Fibroblast of the aortic adventitia (primary cell): Measurements from ENCODE around the gene ISX. TPM values are rescaled to one million over a fixed set of nuclear protein-coding genes. Genes with fewer than 3 reads are reported as not detected.

Experiments
- DNase-seq: peaks from one replicate; pipeline ENCODE4 v3.0.0-alpha.2; 2010; ENCODE audit warnings: low read depth
- H3K4me3 ChIP-seq: 2 replicates; pipeline ENCODE4 v1.5.1; 2011; ENCODE audit warnings: low read depth, mild to moderate bottlenecking, control low read depth, low read length, moderate library complexity
- total RNA-seq: library from RNA; depleted of rRNA; stranded (reverse); fragments of >200 nt; gene quantifications from 2 replicates; pipeline ENCODE4 v1.2.3, GENCODE V29; 2012; ENCODE audit warnings: low replicate concordance
- TF ChIP-seq, protein P1 (sequence below): IDR thresholded peaks from 2 replicates; pipeline ENCODE4 v1.5.1; 2011; ENCODE audit warnings: mild to moderate bottlenecking, low read length, control low read depth, inconsistent platforms; ENCODE audit not compliant: insufficient read depth

ISX gene
- total RNA-seq, 1 donor: not detected

DNA sequence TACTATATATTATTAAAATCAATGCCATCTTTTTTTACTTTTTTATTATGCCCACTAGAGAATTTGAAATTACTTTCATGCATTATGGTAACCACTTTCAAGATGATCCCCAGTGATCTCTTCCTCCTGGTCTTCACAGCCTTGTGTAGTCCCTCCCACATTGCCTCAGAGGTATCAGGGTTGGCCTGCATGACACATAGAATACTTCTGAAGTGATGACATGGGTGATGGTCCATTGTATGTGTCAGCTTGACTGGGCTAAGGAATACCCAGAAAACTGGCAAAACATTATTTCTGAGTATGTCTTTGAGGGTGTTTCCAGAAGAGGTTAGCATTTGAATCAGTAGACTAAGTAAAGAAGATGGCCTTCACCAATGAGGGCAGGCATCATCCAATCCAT, 14.2 kb upstream of the ISX start:
- no peak for DNase-seq
- TF ChIP-seq, protein P1, sequence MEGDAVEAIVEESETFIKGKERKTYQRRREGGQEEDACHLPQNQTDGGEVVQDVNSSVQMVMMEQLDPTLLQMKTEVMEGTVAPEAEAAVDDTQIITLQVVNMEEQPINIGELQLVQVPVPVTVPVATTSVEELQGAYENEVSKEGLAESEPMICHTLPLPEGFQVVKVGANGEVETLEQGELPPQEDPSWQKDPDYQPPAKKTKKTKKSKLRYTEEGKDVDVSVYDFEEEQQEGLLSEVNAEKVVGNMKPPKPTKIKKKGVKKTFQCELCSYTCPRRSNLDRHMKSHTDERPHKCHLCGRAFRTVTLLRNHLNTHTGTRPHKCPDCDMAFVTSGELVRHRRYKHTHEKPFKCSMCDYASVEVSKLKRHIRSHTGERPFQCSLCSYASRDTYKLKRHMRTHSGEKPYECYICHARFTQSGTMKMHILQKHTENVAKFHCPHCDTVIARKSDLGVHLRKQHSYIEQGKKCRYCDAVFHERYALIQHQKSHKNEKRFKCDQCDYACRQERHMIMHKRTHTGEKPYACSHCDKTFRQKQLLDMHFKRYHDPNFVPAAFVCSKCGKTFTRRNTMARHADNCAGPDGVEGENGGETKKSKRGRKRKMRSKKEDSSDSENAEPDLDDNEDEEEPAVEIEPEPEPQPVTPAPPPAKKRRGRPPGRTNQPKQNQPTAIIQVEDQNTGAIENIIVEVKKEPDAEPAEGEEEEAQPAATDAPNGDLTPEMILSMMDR: no peak
- no peak overlapping the region for H3K4me3 ChIP-seq

DNA sequence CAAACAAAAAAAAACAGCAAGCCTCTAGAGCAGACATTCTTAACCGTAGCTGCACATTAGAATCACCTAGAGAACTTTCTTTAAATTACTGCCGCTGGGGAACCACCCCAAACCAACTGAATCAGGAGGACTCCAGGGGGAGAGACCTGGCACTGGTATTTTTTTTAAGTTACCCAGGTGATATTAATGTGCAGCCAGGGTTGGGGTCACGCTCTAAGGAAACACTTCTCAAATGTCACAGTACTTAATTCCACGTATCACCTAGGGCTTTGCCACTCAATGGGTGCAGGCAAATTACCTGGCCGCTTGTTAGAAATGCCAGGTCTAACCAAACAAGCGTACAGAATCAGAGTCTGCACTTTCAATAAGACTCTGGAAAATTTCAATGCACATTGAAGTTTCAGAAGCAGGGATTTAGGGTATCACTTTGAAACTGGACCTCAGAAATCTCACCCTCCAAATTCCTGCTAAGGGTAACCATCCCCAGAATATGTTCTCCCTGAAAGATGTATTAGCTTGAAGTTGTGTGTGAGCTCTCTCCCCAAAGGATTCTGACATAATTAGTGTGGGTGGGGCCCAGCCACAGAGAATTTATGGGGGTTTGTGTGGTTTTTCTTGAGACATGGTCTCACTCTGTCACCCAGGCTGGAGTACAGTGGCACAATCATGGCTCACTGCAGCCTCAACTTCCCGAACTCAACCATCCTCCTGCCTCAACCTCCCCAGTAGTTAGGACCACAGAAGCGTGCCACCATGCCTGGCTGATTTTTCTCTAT, 12.7 kb upstream of the ISX start:
- DNase-seq: no peak
- H3K4me3 ChIP-seq: no peak overlapping the region
- TF ChIP-seq, protein P1: no peak

DNA sequence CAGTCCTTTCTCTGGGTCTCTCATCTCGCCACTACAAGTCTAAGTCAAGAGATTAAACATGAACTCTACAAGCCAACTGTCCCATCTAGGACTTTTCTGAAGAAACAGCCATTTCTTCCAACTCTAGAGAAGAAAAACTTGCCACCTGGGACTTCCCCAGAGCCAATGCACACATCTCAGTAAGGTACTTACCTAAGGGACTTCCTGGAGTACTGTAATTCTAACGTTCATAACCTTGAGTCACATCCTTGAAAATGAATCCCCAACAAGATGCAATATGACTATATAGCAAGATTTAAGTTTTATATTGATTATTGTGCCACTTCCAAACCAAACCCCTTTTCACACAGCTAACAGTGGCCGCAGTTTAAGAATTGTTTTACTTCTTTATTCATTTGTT, 11.9 kb upstream of the ISX start:
- H3K4me3 ChIP-seq: no peak overlapping the region
- no peak for DNase-seq
- TF ChIP-seq, protein P1: no peak

DNA sequence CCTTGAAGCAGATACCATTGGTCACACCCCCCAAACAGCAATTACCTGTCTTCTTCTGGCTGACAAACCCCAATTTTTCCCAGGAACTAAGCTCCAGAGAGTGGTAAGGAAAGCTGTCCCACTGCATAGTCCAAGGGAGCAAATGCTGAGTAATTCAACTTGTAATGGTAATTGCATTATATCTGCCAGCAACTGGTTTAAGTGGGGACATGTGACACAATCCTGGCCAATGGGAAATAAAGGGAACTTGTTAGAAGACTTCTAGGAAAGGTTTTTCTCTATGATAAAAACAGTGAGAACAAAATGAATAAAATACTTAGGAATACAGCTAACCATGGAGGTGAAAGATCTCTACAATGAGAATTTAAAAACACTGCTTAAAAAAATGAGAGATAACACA, 9.5 kb upstream of the ISX start:
- DNase-seq: no peak
- TF ChIP-seq, protein P1: no peak
- no peak overlapping the region for H3K4me3 ChIP-seq

DNA sequence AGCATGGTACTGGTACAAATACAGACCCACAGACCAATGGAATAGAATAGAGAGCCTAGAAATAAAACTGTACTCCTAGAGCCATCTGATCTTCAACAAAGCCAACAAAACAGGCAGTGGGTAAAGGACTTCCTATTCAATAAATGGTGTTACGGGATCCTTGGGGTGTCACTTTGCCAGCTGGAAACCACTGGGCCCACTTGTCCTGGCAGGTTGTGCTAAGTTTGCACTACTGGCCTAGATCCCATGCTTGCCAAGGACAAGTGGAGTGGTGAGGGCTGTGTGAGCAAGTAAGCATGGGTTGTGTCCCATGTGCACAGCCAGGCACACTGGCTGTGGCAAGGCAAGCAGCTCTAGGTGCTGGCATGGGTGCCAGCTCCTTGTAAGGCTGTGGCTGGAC, 8.8 kb upstream of the ISX start:
- DNase-seq: no peak
- H3K4me3 ChIP-seq: no peak overlapping the region
- TF ChIP-seq, protein P1: no peak

DNA sequence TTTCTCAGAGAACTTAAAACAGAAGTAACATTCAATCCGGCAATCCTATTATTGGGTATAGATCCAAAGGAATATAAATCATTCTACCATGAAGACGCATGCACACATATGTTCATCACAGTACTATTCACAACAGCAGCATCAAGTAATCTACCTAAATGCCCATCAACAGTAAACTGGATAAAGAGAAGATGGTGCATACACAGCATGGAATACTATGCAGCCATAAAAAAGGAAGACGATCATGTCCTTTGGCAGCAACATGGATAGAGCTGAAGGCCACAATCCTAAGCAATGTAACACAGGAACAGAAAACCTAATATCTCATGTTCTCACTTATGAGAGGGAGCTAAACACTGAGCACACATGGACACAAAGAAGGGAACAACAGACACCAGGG, 6.3 kb upstream of the ISX start:
- DNase-seq: no peak
- TF ChIP-seq, protein P1: no peak
- no peak overlapping the region for H3K4me3 ChIP-seq

DNA sequence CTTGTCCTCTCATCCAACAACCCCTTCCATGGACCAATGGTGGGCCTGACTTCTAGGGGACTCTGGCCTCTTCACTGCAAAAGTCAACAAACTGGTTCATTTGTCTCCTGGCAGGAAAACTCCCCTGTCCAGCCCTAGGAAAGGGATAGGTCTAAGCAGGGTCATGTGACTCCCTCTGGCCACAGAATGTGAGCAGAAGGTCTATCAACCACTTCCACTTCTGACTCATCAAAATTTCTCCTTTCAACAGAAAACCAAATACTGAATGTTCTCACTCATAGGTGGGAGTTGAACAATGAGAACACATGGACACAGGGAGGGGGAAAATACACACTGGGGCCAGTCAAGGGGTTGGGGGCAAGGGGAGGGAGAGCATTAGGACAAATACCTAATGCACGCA, 1.3 kb upstream of the ISX start:
- H3K4me3 ChIP-seq: no peak overlapping the region
- TF ChIP-seq, protein P1: no peak
- DNase-seq: no peak
